Immature natural killer cell (primary cell): Measurements from ENCODE around the gene ATP1A1. TPM values are rescaled to one million over a fixed set of nuclear protein-coding genes. Genes with fewer than 3 reads are reported as not detected.
A peak's percentile ranks its signal among the peaks of the same experiment; 100 is the strongest.

Source experiments
- DNase-seq, 3 donors: peaks; one replicate each; pipeline ENCODE4 v3.0.0; 2022; ENCODE audit warnings: mixed read lengths in 1 of 3
- H3K27ac Mint-ChIP-seq, 6 donors: one replicate each; pipeline ENCODE4 v1.8.0; 2020; ENCODE audit warnings: mixed read lengths in 6 of 6, mild to moderate bottlenecking in 5 of 6, inconsistent platforms in 4 of 6, moderate library complexity in 3 of 6
- H3K27me3 Mint-ChIP-seq, 3 donors: one replicate each; pipeline ENCODE4 v1.8.0; 2020 to 2021; ENCODE audit warnings: low read depth in 3 of 3, mild to moderate bottlenecking in 3 of 3, mixed read lengths in 3 of 3, moderate library complexity in 3 of 3, inconsistent platforms in 1 of 3
- H3K36me3 Mint-ChIP-seq, 3 donors: one replicate each; pipeline ENCODE4 v1.8.0; 2020; ENCODE audit warnings: mixed read lengths in 3 of 3, inconsistent platforms in 2 of 3, mild to moderate bottlenecking in 2 of 3
- H3K4me1 Mint-ChIP-seq, 2 donors: one replicate each; pipeline ENCODE4 v1.8.0; 2020; ENCODE audit warnings: inconsistent platforms in 2 of 2, mild to moderate bottlenecking in 2 of 2, mixed read lengths in 2 of 2, moderate library complexity in 1 of 2
- H3K4me3 Mint-ChIP-seq, 5 donors: one replicate each; pipeline ENCODE4 v1.8.0; 2020; ENCODE audit warnings: mild to moderate bottlenecking in 5 of 5, mixed read lengths in 5 of 5, inconsistent platforms in 3 of 5, moderate library complexity in 3 of 5
- H3K9me3 Mint-ChIP-seq, 6 donors: one replicate each; pipeline ENCODE4 v1.8.0; 2020; ENCODE audit warnings: mild to moderate bottlenecking in 6 of 6, mixed read lengths in 6 of 6, inconsistent platforms in 4 of 6, moderate library complexity in 3 of 6
- polyA plus RNA-seq, 3 donors: library from polyadenylated mRNA; unstranded; fragments of 300-500 nt; fragmentation: Illumina TruSeq; gene quantifications; one replicate each; pipeline ENCODE4 v1.2.3, GENCODE V29; 2021

Gene ATP1A1
- polyA plus RNA-seq, 3 donors from 2014 or later, result 21.5 to 38.7 (median 24.2) TPM

DNA sequence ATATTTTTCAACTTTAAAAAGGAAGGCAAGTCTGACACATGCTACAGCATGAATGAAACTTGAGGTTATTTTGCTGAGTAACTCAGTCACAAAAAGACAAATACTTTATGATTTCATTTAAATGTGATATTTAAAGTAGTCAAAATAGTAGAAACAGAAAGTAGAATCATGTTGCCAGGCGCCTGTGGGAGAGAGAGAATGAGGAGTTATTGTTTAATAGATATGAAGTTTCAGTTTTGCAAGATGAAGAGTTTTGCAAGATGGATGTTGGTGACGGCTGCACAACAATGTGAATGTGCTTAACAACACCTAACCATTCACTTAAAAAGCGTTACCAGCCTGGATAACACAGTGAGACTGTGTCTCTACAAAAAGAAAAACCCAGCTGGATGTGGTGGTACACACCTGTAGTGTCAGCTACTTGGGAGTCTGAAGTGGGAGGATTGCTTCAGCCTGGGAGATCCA lies 20.7 kb upstream of the ATP1A1 start:
- peaks cover 0 to 14% (median 5%) of the 10 kb centered on the region in 3 donors for H3K27me3 Mint-ChIP-seq
- peak overlapping the region in 1 of 6 donors; percentile 15 for H3K27ac Mint-ChIP-seq
- no peak overlapping the region for H3K4me3 Mint-ChIP-seq
- DNase-seq, result no peak
- no peaks in the 10 kb centered on the region for H3K9me3 Mint-ChIP-seq
- no peaks in the 10 kb centered on the region for H3K4me1 Mint-ChIP-seq
- peaks cover 0 to 3% (median 0%) of the 10 kb centered on the region in 3 donors for H3K36me3 Mint-ChIP-seq

GRCh38 chr1:116353155-116353554 lies 19.9 kb upstream of the ATP1A1 start:
- Mint-ChIP-seq H3K36me3 (peaks cover 0 to 3% (median 0%) of the 10 kb centered on the region in 3 donors), H3K27me3 (peaks cover 0 to 12% (median 8%) of the 10 kb centered on the region in 3 donors), H3K27ac (no peak overlapping the region), H3K9me3 (no peaks in the 10 kb centered on the region), H3K4me3 (no peak overlapping the region), H3K4me1 (no peaks in the 10 kb centered on the region)
- DNase-seq, result no peak

GRCh38 chr1:116356067-116356466 lies 17.0 kb upstream of the ATP1A1 start:
- H3K36me3 Mint-ChIP-seq, result no peaks in the 10 kb centered on the region
- no peak for DNase-seq

GRCh38 chr1:116356673-116357072 lies 16.4 kb upstream of the ATP1A1 start:
- DNase-seq, result no peak
- Mint-ChIP-seq H3K4me3 (no peak overlapping the region), H3K4me1 (no peaks in the 10 kb centered on the region)

More at GRCh38 chr1:116356067-116356466, 17.0 kb upstream of the ATP1A1 start:
- no peaks in the 10 kb centered on the region for H3K9me3 Mint-ChIP-seq
- no peak overlapping the region for H3K4me3 Mint-ChIP-seq
- no peaks in the 10 kb centered on the region for H3K4me1 Mint-ChIP-seq
- peaks cover 0 to 10% (median 4%) of the 10 kb centered on the region in 3 donors for H3K27me3 Mint-ChIP-seq
- H3K27ac Mint-ChIP-seq, result peak overlapping the region in 1 of 6 donors; percentile 37

GRCh38 chr1:116357487-116357886 lies 15.6 kb upstream of the ATP1A1 start:
- Mint-ChIP-seq H3K27me3 (peaks cover 0 to 10% (median 4%) of the 10 kb centered on the region in 3 donors), H3K4me3 (no peak overlapping the region), H3K36me3 (no peaks in the 10 kb centered on the region), H3K4me1 (no peaks in the 10 kb centered on the region), H3K27ac (no peak overlapping the region), H3K9me3 (no peaks in the 10 kb centered on the region)
- no peak for DNase-seq

More at GRCh38 chr1:116356673-116357072, 16.4 kb upstream of the ATP1A1 start:
- H3K27ac Mint-ChIP-seq, result no peak overlapping the region
- no peaks in the 10 kb centered on the region for H3K36me3 Mint-ChIP-seq
- peaks cover 0 to 10% (median 4%) of the 10 kb centered on the region in 3 donors for H3K27me3 Mint-ChIP-seq
- H3K9me3 Mint-ChIP-seq, result no peaks in the 10 kb centered on the region

GRCh38 chr1:116359060-116359830 lies 13.8 kb upstream of the ATP1A1 start:
- Mint-ChIP-seq H3K27ac (no peak overlapping the region), H3K4me3 (no peak overlapping the region), H3K27me3 (peaks cover 0 to 10% (median 4%) of the 10 kb centered on the region in 3 donors), H3K4me1 (no peaks in the 10 kb centered on the region), H3K9me3 (no peaks in the 10 kb centered on the region), H3K36me3 (no peaks in the 10 kb centered on the region)
- no peak for DNase-seq

- Mint-ChIP-seq H3K27me3 (peaks cover 0 to 10% (median 2%) of the 10 kb centered on the region in 3 donors), H3K4me1 (no peaks in the 10 kb centered on the region), H3K36me3 (no peaks in the 10 kb centered on the region), H3K4me3 (no peak overlapping the region), H3K27ac (no peak overlapping the region), H3K9me3 (no peaks in the 10 kb centered on the region)
- no peak for DNase-seq
Measured at GRCh38 chr1:116359871-116360270, 13.2 kb upstream of the ATP1A1 start.

GRCh38 chr1:116360429-116361173 lies 12.4 kb upstream of the ATP1A1 start:
- Mint-ChIP-seq H3K9me3 (no peaks in the 10 kb centered on the region), H3K36me3 (no peaks in the 10 kb centered on the region), H3K27ac (no peak overlapping the region), H3K4me1 (no peaks in the 10 kb centered on the region), H3K27me3 (peaks cover 0 to 10% (median 2%) of the 10 kb centered on the region in 3 donors), H3K4me3 (no peak overlapping the region)
- peak; percentile 23 to 51 (median 35) for DNase-seq

DNA sequence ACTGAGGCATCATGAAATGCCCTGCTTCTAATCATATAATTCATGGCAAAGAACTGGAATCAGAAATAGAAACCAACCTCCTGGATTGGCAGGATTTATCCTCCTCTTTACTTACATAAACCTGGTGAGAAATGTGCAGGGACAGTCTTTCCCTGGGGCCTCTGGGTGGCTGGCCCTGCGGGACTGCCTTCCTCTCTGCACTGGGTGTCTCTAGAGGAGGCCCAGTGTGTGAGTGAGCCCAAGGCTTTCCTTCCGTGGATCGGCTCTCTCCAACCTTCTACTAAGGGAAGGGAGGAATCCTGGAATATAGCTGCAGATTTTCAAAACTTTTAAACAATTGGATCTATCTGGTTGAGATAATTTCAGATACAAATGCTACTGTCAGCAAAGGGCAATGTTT lies 11.4 kb upstream of the ATP1A1 start:
- H3K27me3 Mint-ChIP-seq, result peaks cover 0 to 10% (median 1%) of the 10 kb centered on the region in 3 donors
- H3K4me1 Mint-ChIP-seq, result no peaks in the 10 kb centered on the region
- no peak overlapping the region for H3K4me3 Mint-ChIP-seq
- no peaks in the 10 kb centered on the region for H3K36me3 Mint-ChIP-seq
- no peak overlapping the region for H3K27ac Mint-ChIP-seq
- no peaks in the 10 kb centered on the region for H3K9me3 Mint-ChIP-seq
- DNase-seq, result no peak

DNA sequence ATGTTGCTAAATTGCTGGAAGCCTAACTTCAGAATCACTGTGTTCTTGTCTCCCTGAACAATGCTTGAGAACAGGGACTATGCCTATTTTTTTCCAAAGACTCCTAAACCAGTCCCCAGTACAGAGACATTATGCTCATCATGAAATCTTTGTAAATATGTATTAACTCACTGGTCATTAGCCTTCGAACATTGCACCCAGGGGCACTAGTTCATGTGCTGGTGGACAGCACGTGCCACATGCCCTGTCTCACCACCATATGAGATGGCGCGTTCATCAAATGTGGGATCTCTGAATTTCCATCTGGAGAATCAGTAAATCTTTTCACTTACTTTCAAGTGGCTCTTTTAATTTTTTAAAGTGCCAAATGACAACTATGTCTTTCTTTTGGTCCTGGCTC lies 11.0 kb upstream of the ATP1A1 start:
- Mint-ChIP-seq H3K36me3 (no peaks in the 10 kb centered on the region), H3K4me1 (peaks cover 0 to 1% of the 10 kb centered on the region in 2 donors), H3K27ac (no peak overlapping the region), H3K4me3 (no peak overlapping the region), H3K9me3 (no peaks in the 10 kb centered on the region), H3K27me3 (peaks cover 0 to 10% (median 0%) of the 10 kb centered on the region in 3 donors)
- no peak for DNase-seq

DNA sequence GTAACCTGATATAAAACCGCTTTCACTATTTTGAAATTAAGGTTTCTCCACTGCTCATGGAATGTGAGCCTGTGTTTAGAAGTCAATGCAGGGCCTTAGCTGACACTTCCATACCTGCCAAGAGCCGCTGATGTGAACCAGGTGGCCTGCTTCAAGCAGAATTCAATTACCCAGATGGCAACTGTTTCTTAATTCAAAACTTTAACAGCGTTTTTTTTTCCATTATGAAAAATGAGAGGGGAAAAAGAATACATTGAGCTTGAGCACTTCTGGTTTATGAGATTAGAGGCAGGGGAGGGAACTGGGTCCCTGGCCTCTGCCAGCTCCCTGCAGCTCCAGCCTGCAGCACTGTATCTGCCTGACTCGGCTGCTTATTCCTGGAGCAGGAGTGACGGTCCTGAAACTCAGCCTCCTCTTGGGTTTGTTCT lies 7.7 kb upstream of the ATP1A1 start:
- Mint-ChIP-seq H3K27me3 (no peaks in the 10 kb centered on the region), H3K27ac (no peak overlapping the region), H3K4me3 (no peak overlapping the region), H3K36me3 (no peaks in the 10 kb centered on the region), H3K9me3 (no peaks in the 10 kb centered on the region), H3K4me1 (peaks cover 12 to 17% of the 10 kb centered on the region in 2 donors)
- DNase-seq, result no peak

GRCh38 chr1:116365857-116366256 lies 7.2 kb upstream of the ATP1A1 start:
- Mint-ChIP-seq H3K27me3 (no peaks in the 10 kb centered on the region), H3K27ac (peak overlapping the region in 1 of 6 donors; percentile 25), H3K36me3 (no peaks in the 10 kb centered on the region), H3K4me1 (peaks cover 12 to 17% of the 10 kb centered on the region in 2 donors), H3K4me3 (no peak overlapping the region), H3K9me3 (no peaks in the 10 kb centered on the region)
- DNase-seq, result no peak

GRCh38 chr1:116367256-116367945 lies 5.6 kb upstream of the ATP1A1 start:
- Mint-ChIP-seq H3K27ac (peak overlapping the region in 1 of 6 donors; percentile 13), H3K27me3 (no peaks in the 10 kb centered on the region), H3K4me1 (peaks cover 12 to 17% of the 10 kb centered on the region in 2 donors), H3K4me3 (peak overlapping the region in 1 of 5 donors; percentile 14), H3K9me3 (no peaks in the 10 kb centered on the region), H3K36me3 (no peaks in the 10 kb centered on the region)
- DNase-seq, result no peak
